Astrocyte (in vitro differentiated cells and primary cell): ENCODE data around the gene SH2D2A.

Experiments used
- EZH2 ChIP-seq: IDR thresholded peaks from 2 replicates; pipeline ENCODE4 v1.6.1; 2012; ENCODE audit warnings: mild to moderate bottlenecking, low read length, inconsistent platforms; ENCODE audit not compliant: insufficient read depth
- TF ChIP-seq, protein P1 (sequence below): IDR thresholded peaks from 2 replicates; pipeline ENCODE4 v1.5.1; 2011; ENCODE audit warnings: low read depth, mild to moderate bottlenecking, inconsistent platforms, low read length, moderate library complexity; ENCODE audit not compliant: insufficient read depth

- TF ChIP-seq, protein P1, sequence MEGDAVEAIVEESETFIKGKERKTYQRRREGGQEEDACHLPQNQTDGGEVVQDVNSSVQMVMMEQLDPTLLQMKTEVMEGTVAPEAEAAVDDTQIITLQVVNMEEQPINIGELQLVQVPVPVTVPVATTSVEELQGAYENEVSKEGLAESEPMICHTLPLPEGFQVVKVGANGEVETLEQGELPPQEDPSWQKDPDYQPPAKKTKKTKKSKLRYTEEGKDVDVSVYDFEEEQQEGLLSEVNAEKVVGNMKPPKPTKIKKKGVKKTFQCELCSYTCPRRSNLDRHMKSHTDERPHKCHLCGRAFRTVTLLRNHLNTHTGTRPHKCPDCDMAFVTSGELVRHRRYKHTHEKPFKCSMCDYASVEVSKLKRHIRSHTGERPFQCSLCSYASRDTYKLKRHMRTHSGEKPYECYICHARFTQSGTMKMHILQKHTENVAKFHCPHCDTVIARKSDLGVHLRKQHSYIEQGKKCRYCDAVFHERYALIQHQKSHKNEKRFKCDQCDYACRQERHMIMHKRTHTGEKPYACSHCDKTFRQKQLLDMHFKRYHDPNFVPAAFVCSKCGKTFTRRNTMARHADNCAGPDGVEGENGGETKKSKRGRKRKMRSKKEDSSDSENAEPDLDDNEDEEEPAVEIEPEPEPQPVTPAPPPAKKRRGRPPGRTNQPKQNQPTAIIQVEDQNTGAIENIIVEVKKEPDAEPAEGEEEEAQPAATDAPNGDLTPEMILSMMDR: no peak
- no peak for TF ChIP-seq EZH2
These were observed 60.3 kb downstream of the SH2D2A start for GRCh38 chr1:156756355-156756754.
